ENCODE data around the gene NPRL2. TPM values are rescaled to one million over a fixed set of nuclear protein-coding genes. Genes with fewer than 3 reads are reported as not detected.

Gene NPRL2
- polyA plus RNA-seq, 5 donors = 27.5 to 36.0 (median 30.8) TPM

GRCh38 chr3:50374363-50375257, 24.0 kb upstream of the NPRL2 start:
- DNase-seq = no peak

DNA sequence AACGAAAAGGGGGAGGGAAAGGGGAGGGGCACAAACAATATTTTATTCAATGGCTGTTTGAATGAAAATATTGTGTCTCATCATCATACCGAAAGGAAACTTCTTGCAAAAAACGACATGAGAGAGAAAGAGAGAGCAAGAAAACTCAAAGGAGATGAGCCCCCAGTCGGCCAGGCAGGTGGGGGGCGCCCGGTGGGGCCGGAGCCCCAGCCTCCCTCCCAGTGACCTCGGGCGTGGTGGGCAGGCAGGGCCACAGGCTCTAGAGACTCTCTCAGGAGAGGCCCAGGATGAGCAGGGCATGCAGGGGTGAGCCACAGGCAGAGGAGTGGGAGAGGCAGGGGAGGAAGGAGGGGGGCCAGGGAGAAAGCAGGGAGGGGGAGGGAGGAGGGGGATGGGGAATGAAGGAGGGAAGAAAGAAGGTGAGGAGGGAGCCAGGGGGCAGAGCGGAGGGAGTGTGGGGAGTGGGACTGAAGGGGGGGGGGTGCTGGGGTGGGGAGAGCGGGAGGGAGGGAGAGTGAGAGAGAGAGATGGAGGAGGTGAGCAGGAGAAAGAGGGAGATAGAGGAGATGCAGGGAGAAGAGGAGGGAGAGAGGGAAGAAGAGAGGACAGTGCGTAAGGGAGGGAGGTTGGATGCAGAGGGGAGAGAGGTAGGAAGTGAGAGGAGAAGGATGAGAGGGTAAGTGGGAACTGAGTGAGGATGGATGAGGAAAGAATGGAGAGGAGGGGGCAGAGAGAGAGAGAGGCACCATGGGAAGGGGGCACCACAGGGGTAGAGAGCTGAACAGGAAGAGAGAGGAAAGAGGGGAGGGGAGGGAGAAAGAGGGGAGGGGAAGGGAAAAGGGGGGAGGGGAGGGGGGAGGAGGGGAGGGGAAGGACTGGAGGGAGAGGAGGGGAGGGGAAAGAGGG, 22.8 kb upstream of the NPRL2 start:
- no peak for DNase-seq

- DNase-seq = no peak
These were observed 21.8 kb upstream of the NPRL2 start for GRCh38 chr3:50372349-50372748.

DNA sequence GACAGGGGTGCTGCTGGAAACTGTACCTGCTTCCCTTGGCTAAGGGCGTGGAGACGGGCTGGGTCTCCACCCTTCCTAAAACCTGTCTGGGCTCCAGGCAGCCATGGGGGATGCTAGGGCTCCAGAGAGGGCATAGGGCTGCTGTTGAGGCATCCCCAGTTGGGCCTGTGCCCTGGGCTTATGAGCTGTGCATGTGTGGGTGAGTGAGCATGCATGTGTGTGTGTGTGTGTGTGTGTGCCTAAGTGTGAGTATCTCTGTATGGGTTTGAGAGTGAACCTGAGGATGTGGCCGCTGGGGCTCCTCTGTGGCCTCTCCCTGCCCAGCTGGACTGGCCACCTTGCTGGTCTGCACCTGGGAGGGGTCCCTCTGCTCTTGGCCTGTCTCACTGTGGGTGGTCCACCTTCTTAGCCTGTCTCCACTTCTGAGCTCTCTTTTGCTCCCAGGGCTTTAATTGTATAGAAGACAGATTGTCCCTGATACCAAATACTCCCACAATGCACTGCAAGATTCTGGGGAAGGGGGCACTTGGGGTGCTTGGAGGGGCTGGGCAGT, 20.6 kb upstream of the NPRL2 start:
- DNase-seq = no peak

DNA sequence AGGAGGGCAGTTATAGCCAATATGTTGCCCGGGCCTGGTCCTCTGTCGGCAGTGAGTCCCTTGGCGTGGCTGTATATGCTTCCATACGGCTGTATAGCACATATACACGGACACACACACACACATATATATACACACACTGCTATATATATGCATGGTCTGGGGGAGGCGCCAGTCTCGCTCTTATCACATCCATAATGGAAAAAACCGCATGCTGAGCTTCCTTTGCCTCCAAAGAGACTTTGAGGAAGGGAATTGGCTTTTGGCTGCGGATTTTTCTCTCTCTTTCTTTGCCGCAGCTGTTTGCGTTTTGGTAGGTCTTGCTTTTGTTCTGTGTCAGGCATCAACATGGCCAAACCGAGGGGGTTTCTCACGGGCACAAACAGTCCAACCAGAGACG, 20.0 kb upstream of the NPRL2 start:
- no peak for DNase-seq

- no peak for DNase-seq
These were observed 18.6 kb upstream of the NPRL2 start for GRCh38 chr3:50369012-50369670.

- no peak for DNase-seq
These were observed 15.3 kb upstream of the NPRL2 start for GRCh38 chr3:50365842-50366220.

DNA sequence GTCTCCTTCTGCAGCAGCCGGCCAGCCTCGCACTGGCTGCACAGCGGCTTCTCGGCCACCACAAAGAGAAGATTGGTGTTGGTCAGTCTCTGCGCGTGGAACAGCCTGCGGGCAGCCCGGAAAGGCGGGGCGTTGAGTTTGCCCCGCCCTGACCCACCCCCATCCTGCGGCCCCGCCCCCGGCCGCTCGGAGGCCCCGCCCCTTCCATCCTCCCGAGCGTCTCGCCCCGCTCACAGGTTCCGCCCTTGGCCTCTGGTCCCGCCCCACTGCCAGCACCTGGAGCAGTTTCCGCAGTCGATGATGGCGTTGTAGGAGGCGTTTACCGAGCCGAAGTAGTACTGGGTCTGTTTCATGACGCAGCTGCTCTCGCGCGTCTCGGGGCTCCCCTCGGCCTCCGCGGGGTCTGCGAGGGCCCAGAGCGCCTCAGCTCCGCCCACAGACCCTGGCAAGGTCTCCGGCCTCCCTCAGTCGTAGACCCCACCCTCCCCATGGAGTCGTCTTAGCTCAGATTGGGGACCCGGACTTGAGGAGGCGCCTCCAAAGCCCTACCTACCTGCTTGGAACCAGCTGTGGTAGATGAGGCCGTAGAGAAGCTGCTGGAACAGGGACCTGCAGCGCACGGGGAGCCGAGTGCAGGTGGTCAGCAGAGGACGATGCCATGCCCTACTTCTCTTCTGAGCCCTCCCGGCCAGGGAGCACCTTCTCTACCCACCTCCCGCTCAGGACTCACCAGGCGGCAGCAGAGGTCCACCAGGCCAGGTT, 14.7 kb upstream of the NPRL2 start:
- peak; percentile 56 to 65 for DNase-seq

GRCh38 chr3:50364573-50365079, 14.1 kb upstream of the NPRL2 start:
- no peak for DNase-seq

DNA sequence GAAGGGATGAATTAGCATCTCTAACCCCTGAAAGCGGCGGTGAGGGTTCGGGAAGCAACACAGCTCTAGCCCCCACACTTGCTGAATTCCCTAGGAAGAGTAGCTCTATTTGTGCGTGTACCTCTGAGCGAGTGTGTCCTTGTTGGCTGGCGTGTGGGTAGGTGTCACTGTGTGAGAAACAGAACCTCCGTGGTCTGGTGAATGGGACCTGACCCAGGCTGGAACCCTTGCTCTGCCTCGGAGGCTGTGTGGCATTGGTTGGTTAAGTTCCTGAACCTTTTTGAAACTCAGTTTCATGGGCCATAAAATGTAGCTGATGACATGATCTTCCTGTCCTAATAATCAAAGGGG, 9.2 kb upstream of the NPRL2 start:
- DNase-seq = no peak

- peak; percentile 94 to 95 for DNase-seq
These were observed 8.6 kb upstream of the NPRL2 start, which contains the start of gene TMEM115 for GRCh38 chr3:50358911-50359759. Gene TMEM115 (minus strand): TSS chr3:50359521. CDS start chr3:50359063, 458 bp downstream.

GRCh38 chr3:50358355-50358910, 7.9 kb upstream of the NPRL2 start:
- no peak for DNase-seq

DNA sequence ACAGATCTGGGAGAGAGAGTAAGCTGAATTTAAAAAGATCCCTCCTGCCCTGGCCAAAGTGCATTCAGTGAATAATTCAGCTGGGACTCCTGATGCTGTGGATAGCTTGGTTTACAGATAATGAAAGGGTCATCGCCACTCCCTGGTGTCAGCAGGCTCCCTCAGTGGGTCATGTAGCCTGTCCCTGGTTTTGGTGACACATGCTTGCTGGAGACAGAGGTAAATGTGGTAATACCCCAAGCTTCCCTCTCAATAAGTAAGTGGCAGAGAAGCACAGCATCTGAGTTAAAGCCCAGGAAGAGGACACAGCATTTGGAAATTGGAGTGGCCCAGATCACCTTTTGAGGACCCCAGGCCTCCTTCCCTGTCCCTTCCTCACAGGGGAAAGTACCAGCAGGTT, 6.9 kb upstream of the NPRL2 start:
- no peak for DNase-seq

GRCh38 chr3:50356553-50356952, 6.0 kb upstream of the NPRL2 start:
- DNase-seq = no peak

GRCh38 chr3:50355829-50356552, 5.4 kb upstream of the NPRL2 start:
- DNase-seq = no peak

DNA sequence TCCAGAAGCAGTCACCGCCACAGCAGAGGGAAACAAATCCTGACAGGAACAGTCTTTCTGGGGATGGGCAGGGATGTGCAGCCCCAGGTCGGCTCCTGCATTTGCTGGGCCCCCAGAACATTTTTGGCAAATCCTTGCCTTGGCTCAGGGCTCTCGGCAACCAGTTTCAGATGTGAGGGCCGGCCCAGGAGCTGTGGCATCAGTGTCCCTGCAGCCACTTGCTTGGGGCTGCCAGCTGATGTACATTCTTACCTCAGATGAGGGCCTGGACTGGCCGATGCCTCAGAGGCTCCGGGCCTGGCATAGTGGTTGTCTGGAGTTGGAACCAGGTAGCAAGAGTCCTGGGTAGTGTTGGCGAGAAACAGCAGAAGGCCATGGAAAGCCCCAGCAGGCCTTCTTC, 4.3 kb upstream of the NPRL2 start:
- DNase-seq = no peak

- DNase-seq = no peak
These were observed 3.7 kb upstream of the NPRL2 start for GRCh38 chr3:50354186-50354764.

DNA sequence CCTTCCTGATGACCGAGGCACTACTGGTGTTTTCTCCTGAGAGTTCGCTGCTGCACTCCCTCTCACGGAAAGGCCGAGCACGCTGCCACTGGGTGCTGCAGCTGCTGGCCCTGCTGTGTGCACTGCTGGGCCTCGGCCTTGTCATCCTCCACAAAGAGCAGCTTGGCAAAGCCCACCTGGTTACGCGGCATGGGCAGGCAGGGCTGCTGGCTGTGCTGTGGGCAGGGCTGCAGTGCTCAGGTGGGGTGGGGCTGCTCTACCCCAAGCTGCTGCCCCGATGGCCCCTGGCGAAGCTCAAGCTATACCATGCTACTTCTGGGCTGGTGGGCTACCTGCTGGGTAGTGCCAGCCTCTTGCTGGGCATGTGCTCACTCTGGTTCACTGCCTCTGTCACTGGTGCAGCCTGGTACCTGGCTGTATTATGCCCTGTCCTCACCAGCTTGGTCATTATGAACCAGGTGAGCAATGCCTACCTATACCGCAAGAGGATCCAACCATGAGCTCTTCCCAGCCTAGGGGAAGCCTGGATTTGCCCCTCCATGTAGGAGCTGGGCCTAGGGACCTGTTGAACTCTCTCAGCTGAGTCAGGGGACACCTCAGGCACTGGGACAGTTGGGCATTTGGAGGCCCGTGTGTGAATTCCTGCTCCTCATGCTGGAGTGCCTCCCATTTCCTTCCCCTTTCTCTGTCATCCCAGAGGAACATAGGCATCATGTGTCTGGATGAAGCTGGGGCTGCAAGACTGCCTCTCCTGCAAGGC, 2.9 kb upstream of the NPRL2 start:
- DNase-seq = no peak

Measured in right lung (tissue), 5 donors.